Fibroblast of gingiva (primary cell): ENCODE data around the gene MROH7.
A peak's percentile ranks its signal among the peaks of the same experiment; 100 is the strongest.

ENCODE experiments used
- DNase-seq: peaks from one replicate; pipeline ENCODE4 v3.0.0-alpha.2; 2011; ENCODE audit warnings: low read depth

The MROH7 gene

GRCh38 chr1:54651608-54652007, 10.0 kb downstream of the MROH7 start:
- no peak for DNase-seq

GRCh38 chr1:54652168-54652567, 10.6 kb downstream of the MROH7 start:
- no peak for DNase-seq

DNA sequence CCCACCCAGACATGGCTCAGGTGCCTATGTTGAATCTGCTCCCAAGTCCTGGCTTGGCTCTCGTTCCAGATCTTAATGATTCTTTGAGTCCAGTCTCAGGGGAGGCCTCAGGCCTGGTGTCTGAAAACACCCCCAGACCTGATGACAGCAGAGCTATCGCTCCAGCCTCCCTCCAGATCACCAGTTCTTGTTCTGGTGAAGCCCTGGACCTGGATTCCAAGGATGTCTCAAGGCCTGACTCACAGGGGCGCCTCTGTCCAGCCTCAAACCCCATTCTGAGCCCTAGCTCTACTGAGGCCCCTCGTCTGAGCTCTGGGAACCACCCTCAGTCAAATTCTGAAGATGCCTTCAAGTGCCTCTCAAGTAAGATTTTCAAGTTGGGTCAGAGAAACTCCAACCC, 11.4 kb downstream of the MROH7 start:
- DNase-seq: no peak

DNA sequence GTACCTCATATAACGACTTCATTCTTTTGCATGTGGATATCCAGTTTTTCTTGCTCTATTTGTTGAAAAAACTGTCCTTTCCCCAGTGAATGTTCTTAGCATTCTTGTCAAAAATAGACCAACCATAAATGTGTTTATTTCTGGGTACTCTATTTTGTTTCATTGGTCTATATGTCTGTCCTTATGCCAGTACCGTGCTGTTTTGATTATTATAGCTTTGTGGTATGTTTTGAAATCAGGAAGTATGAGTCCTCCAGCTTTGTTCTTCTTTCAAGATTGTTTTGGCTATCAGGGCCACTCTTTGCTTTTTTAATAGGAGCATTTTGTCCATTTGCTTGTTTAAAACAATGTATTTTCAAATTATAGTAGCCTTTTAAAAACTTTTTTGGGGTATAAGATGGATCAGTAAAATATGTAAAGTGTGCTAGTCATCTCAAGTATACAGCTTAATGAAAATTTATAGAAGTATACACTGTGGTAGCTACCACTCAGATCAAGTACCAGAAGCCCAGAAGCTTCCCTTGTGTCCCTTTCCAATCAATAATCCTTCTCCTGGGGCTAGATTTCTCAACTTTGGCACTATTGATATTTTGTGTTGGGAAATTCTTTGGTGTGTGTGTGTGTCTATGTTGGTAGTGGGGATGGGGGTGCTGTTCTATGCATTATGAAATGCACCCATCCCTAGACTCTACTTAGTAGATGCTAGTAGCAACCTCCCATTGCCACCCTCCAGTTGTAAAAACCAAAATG, 16.8 kb downstream of the MROH7 start:
- DNase-seq: no peak

DNA sequence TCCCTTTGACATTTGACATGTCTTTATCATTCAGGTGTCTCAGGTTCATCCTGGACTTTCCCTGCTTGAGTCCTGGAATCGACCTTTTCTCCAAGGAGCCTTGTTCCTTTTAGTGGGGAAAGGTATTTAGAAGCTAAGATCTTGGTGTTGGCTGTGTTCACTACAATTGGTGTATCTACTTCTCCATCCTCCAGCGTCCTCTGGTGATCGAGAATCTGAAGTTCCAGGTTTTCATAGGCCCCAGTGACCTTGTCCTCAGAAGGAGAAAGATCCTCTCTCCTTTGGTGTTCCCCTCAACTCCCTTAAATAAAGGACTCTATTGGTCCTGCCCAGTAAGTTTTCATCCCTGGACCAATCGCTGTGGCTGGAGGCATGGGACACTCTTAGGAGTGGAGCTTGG, 22.1 kb downstream of the MROH7 start:
- no peak for DNase-seq

DNA sequence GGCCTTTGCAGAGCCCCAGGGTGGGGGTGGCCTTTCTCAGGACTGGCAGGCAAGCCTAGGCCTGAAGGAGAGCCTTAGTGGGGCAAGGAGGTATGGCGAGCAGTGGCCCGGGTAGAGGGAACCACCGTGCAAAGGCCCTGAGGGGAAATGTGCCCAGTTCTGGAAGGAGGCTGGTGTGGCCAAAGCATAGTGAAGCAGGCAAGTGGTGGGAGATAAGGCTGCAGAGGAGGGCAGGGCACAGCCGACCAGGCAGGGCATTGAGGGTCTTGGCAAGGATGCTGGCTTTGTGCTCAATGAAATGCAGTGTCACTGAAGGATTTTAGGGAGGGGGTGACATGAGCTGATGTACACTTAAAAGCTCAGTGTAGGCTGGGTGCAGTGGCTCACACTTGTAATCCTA, 22.8 kb downstream of the MROH7 start:
- no peak for DNase-seq

- DNase-seq: no peak
These were observed 24.3 kb downstream of the MROH7 start for GRCh38 chr1:54665852-54666251.

GRCh38 chr1:54666333-54666732, 24.7 kb downstream of the MROH7 start:
- DNase-seq: no peak

DNA sequence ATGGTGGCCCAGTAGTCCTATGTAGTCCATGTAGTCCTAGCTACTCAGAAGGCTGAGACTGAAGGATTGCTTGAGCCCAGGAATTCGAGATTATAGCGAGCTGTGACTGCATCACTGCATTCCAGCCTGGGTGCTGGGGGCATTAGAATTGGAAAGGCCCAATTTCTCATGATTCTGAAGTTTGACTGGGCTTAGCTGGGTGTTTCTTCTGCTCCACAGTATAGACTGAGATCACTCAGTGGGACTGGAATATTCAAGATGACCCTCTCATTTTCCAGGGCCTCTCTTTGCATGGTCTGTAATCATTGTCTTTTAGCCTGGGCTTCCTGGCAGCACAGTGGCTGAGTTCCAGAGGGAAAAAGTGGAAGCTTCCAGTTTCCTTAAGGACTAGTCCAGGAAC, 26.2 kb downstream of the MROH7 start:
- DNase-seq: no peak

GRCh38 chr1:54668567-54668966, 27.0 kb downstream of the MROH7 start:
- DNase-seq: no peak

DNA sequence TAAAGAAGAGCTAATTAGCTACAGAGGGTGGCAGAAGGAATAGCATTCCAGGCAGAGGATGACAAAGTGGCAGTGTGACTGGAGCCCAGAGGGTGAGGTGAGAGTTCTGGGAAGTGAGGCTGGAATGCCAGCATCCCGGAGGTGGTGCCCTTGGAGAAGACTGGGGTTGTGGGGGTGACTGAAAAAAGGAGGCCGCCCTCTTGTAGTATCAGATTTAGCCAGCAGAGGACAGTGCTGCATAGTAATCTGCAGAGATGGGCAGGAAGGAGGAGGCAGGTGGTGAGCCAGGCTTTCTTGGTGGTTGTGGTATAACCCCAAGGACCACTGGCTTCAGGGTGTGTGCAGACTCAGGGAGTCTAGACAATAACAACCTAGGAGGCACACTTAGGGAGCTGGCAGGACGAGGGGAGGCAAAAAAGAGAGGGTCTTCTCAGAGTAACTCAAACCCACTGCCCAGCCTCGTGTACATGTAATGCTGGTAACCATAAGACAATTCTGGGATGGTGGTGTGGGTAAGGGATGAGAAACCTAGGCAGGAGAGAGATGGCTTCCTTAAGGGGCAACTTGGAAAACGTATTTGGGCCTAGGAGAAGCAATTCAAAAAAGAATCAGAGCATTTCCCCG, 30.5 kb downstream of the MROH7 start:
- peak; percentile 14 for DNase-seq

- DNase-seq: no peak
These were observed 37.4 kb downstream of the MROH7 start for GRCh38 chr1:54678776-54679643.

- no peak for DNase-seq
These were observed 38.1 kb downstream of the MROH7 start for GRCh38 chr1:54679706-54680105.

GRCh38 chr1:54680387-54680786, 38.8 kb downstream of the MROH7 start:
- DNase-seq: no peak

DNA sequence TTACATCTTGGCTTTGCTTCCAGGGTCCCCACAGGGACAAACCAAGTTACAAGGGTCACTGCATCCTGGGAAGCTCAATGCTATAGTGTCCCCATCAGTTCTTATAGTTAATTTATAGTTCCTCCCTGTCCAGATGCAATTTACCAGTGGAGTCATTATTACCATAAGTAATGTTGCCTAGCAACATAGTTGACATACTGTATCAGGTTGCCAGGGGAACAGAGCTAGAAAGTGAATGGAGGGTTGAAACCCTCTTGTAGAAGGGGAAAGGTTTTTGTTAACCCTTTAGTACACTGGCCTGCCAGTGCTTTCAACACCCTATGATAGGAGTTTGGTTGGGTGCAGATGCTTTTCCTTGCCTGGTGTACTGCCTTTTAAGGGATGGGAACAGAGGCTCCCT, 39.8 kb downstream of the MROH7 start:
- DNase-seq: no peak

GRCh38 chr1:54683453-54683852, 41.9 kb downstream of the MROH7 start:
- no peak for DNase-seq

GRCh38 chr1:54685335-54685905, 43.8 kb downstream of the MROH7 start:
- DNase-seq: no peak

- DNase-seq: no peak
These were observed 44.6 kb downstream of the MROH7 start for GRCh38 chr1:54686155-54686554.

GRCh38 chr1:54694771-54695170, 53.2 kb downstream of the MROH7 start:
- no peak for DNase-seq

GRCh38 chr1:54695221-54695620, 53.6 kb downstream of the MROH7 start:
- DNase-seq: no peak

DNA sequence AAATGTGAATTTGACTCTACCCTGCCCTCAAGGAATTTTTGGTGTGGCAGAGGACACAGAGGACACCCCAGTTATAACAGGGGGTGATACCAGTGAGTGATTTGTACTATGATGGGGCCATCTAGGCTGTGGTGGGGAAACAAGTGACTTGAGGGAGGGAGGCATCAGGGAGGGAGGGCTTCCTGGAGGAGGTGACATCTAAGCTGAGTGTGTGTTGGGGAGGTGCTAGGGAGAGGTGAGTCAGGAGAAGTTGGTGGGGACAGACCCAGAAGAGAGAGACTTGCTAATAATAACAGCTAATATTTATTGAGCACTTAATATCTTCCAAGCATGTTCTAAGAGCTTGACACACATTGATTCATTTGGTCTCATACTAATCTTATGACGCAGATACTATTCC, 54.2 kb downstream of the MROH7 start:
- DNase-seq: no peak

GRCh38 chr1:54696262-54696661, 54.7 kb downstream of the MROH7 start:
- DNase-seq: no peak

DNA sequence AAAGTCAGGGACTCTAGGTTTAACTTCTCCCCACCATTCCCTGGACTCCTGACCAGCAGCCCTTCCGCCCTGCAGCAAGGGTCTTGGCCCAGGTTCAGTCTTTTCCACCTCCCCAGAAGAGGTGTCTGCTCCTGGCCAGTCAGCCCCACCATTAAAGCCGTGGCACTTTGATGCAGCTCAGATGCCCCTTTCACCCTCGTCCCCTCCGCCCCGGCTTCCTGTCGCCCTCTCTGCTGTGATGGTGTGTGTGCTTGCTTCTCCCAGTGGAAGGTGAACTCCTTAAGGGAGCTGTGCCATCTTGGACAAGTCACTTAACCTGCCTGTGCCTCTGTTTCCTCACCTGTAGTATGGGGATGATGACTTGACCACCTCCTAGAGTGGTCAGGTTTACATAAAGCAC, 56.3 kb downstream of the MROH7 start:
- no peak for DNase-seq
